Ovary (tissue), 9 donors: ENCODE results near the gene NDUFS7. TPM values are rescaled to one million over a fixed set of nuclear protein-coding genes. Genes with fewer than 3 reads are reported as not detected.

Experiments
- DNase-seq, 5 donors: peaks; one replicate each; pipeline ENCODE4 v3.0.0-alpha.2; 2019 to 2020
- H3K27ac ChIP-seq, 2 donors: fragments of 200-600 bp; one replicate each; pipeline versions ENCODE4 v1.5.1 to v1.8.0; 2019 to 2022
- H3K27me3 ChIP-seq: fragments of 200-600 bp; one replicate; pipeline ENCODE4 v1.8.0; 2022
- H3K36me3 ChIP-seq: fragments of 200-600 bp; sonication (generic); one replicate; pipeline ENCODE4 v1.5.1; 2019
- H3K4me1 ChIP-seq: one replicate; pipeline ENCODE4 v1.8.1; 2013; ENCODE audit warnings: mild to moderate bottlenecking, moderate library complexity; ENCODE audit not compliant: insufficient read depth
- H3K4me3 ChIP-seq: fragments of 200-600 bp; sonication (generic); one replicate; pipeline ENCODE4 v1.5.1; 2017
- H3K9me3 ChIP-seq, 2 donors: fragments of 200-600 bp in 1 of 2; sonication (generic) in 1 of 2; one replicate each; pipeline versions ENCODE4 v1.5.1 to v1.8.1; 2013 to 2019; ENCODE audit warnings: mild to moderate bottlenecking in 1 of 2, moderate library complexity in 1 of 2
- EP300 ChIP-seq: sonication (generic); formaldehyde crosslinking; IDR thresholded peaks from one replicate; pipeline ENCODE4 v1.6.1; 2017; ENCODE audit warnings: antibody characterized with exemption
- POLR2A ChIP-seq: fragments of 450-650 bp; IDR thresholded peaks from one replicate; pipeline ENCODE4 v1.6.1; 2017; ENCODE audit warnings: antibody characterized with exemption, mild to moderate bottlenecking, moderate library complexity
- WGBS, 3 donors: extraction: QIAGEN DNeasy Blood & Tissue Kit in 1 of 3; methylation state at CpG; one replicate each; pipeline versions ENCODE4 v1.1.5 to v1.1.7; 2013 to 2017; 5-methylcytosine and 5-hydroxymethylcytosine counted together
- intact Hi-C, 4 donors: fragments of 100-400 bp; cut with DNase I; formaldehyde crosslinking; loops; one replicate each; pipeline versions ENCODE4 v1.11.0 to v1.15.1; 2022 to 2023
- polyA plus RNA-seq, 2 donors: library from polyadenylated mRNA; stranded (reverse); fragments of 200-250 nt in 1 of 2; fragments of 350-450 nt in 1 of 2; fragmentation: Illumina TruSeq in 1 of 2; extraction: RNeasy Lipid Tissue Mini Kit (QIAGEN cat#74804) in 1 of 2; gene quantifications; one replicate each; pipeline ENCODE4 v1.2.3, GENCODE V29; 2013 to 2014
- total RNA-seq, 7 donors: library from RNA; depleted of rRNA in 2 of 7; stranded (reverse); fragments of >200 nt in 2 of 7; fragmentation: NEBNext Ultra II Directional in 3 of 7; extraction: Animal tissue kit (Norgen Biotek cat#: 25700) in 3 of 7; gene quantifications; one replicate each; pipeline versions ENCODE4 v1.1.0 to v1.2.4, GENCODE V29; 2016 to 2023
- TF ChIP-seq, protein P1 (sequence below), 3 donors: fragments of 450-650 bp in 2 of 3; fragments of 200-600 bp in 1 of 3; IDR thresholded peaks; one replicate each; pipeline versions ENCODE4 v1.5.1 to v1.8.0; 2016 to 2022; ENCODE audit warnings: antibody characterized with exemption in 3 of 3, mild to moderate bottlenecking in 1 of 3
- donor health status: DM: no; HTN: no; CAD: no; lungs with moderate emphysema.
- donor health status: DM: no; HTN: no; CAD: no.
- donor health status: Bipolar disorder and iron deficiency.
- donor health status: DM: yes; HTN: yes; CAD: no.
- donor health status: DM: no; HTN: no; CAD: no.
- donor health status: DM: yes; HTN: yes; CAD: no.

The NDUFS7 gene
- total and polyA plus RNA-seq, 9 donors, result 0.72 to 112 (median 79.9) TPM

DNA sequence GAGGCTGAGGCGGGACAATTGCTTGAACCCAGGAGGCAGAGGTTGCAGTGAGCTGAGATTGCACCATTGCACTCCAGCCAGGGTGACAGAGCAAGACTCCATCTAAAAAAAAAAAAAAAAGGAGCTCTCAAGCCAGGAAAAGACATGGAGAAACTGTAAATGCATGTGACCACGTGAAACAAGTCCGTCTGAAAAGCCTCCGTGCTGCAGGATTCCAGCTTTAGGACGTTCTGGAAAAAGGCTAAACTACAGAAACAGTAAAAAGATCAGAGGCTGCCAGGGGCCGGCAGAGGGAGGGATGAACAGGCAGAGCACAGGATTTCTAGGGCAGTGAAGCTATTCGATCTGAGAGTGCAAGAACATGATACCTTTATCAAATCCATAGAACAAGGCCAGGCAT, 40.7 kb upstream of the NDUFS7 start:
- Histone ChIP-seq H3K27ac (no peak overlapping the region), H3K9me3 (no peaks in the 10 kb centered on the region), H3K4me1 (no peaks in the 10 kb centered on the region), H3K36me3 (no peaks in the 10 kb centered on the region), H3K27me3 (no peaks in the 10 kb centered on the region), H3K4me3 (no peak overlapping the region)
- no peak for DNase-seq
- WGBS, 3 donors, result 5 to 19% (median 8%) methylated on average over 7 of the region's 7 CpGs
- intact Hi-C loops, result no loop called here
- TF ChIP-seq POLR2A (no peak), EP300 (no peak)
- TF ChIP-seq, protein P1, sequence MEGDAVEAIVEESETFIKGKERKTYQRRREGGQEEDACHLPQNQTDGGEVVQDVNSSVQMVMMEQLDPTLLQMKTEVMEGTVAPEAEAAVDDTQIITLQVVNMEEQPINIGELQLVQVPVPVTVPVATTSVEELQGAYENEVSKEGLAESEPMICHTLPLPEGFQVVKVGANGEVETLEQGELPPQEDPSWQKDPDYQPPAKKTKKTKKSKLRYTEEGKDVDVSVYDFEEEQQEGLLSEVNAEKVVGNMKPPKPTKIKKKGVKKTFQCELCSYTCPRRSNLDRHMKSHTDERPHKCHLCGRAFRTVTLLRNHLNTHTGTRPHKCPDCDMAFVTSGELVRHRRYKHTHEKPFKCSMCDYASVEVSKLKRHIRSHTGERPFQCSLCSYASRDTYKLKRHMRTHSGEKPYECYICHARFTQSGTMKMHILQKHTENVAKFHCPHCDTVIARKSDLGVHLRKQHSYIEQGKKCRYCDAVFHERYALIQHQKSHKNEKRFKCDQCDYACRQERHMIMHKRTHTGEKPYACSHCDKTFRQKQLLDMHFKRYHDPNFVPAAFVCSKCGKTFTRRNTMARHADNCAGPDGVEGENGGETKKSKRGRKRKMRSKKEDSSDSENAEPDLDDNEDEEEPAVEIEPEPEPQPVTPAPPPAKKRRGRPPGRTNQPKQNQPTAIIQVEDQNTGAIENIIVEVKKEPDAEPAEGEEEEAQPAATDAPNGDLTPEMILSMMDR (IDR thresholded peaks at IDR 0.05), result no peak

- H3K36me3 ChIP-seq, result no peaks in the 10 kb centered on the region
- no peak for DNase-seq
- H3K4me1 ChIP-seq, result no peaks in the 10 kb centered on the region
- no peaks in the 10 kb centered on the region for H3K9me3 ChIP-seq
- H3K4me3 ChIP-seq, result no peak overlapping the region
- no peaks in the 10 kb centered on the region for H3K27me3 ChIP-seq
- TF ChIP-seq EP300 (no peak), POLR2A (no peak)
- TF ChIP-seq, protein P1 (IDR thresholded peaks at IDR 0.05), result no peak
- H3K27ac ChIP-seq, result no peak overlapping the region
- intact Hi-C loops, result no loop called here
- 81 to 82% (median 82%) methylated on average over 18 of the region's 18 CpGs for WGBS, 3 donors
Measured at GRCh38 chr19:1349211-1349610, 34.5 kb upstream of the NDUFS7 start.

GRCh38 chr19:1350867-1351266, 32.8 kb upstream of the NDUFS7 start:
- H3K27me3 ChIP-seq, result no peaks in the 10 kb centered on the region
- intact Hi-C loops, result no loop called here
- H3K27ac ChIP-seq, result no peak overlapping the region
- no peak overlapping the region for H3K4me3 ChIP-seq
- TF ChIP-seq EP300 (no peak), POLR2A (no peak)
- TF ChIP-seq, protein P1 (IDR thresholded peaks at IDR 0.05), result no peak
- H3K4me1 ChIP-seq, result no peaks in the 10 kb centered on the region
- no peaks in the 10 kb centered on the region for H3K9me3 ChIP-seq
- no peak for DNase-seq
- 26 to 28% (median 28%) methylated on average over 5 of the region's 5 CpGs for WGBS, 3 donors
- H3K36me3 ChIP-seq, result no peaks in the 10 kb centered on the region

GRCh38 chr19:1351381-1351851, 32.3 kb upstream of the NDUFS7 start:
- intact Hi-C loops, result no loop called here
- WGBS, 3 donors, result 76 to 84% (median 83%) methylated on average over 21 of the region's 21 CpGs
- DNase-seq, result no peak

More at GRCh38 chr19:1351381-1351851, 32.3 kb upstream of the NDUFS7 start:
- Histone ChIP-seq H3K4me1 (peaks cover 4% of the 10 kb centered on the region), H3K9me3 (no peaks in the 10 kb centered on the region), H3K4me3 (no peak overlapping the region), H3K27me3 (no peaks in the 10 kb centered on the region), H3K27ac (no peak overlapping the region), H3K36me3 (no peaks in the 10 kb centered on the region)
- TF ChIP-seq, protein P1 (IDR thresholded peaks at IDR 0.05), result no peak
- TF ChIP-seq POLR2A (no peak), EP300 (no peak)
